K562 (cell line): ENCODE results near the gene LEMD1. TPM values are rescaled to one million over a fixed set of nuclear protein-coding genes. Genes with fewer than 3 reads are reported as not detected.

ENCODE experiments used
- CC2D1A ChIP-seq: fragments of 450-650 bp; IDR thresholded peaks from 2 replicates; pipeline ENCODE4 v1.6.1; 2017; ENCODE audit warnings: mild to moderate bottlenecking
- CSDE1 ChIP-seq, 2 experiments: fragments of 450-650 bp; IDR thresholded peaks; 2 replicates each; pipeline ENCODE4 v1.6.1; 2016; ENCODE audit warnings: mild to moderate bottlenecking in 1 of 2
- GTF2A2 ChIP-seq: IDR thresholded peaks from 2 replicates; pipeline ENCODE4 v1.6.1; 2016; ENCODE audit warnings: mild to moderate bottlenecking, missing genetic modification characterization, missing compliant biosample characterization
- HEY1 ChIP-seq: fragments of 250-450 bp; sonication (Bioruptor Pico); IDR thresholded peaks from 2 replicates; pipeline ENCODE4 v1.5.0; 2020; ENCODE audit warnings: mild to moderate bottlenecking, moderate library complexity, borderline replicate concordance
- NCOR1 ChIP-seq: fragments of 450-650 bp; IDR thresholded peaks from 2 replicates; pipeline ENCODE4 v1.6.1; 2016; ENCODE audit warnings: mild to moderate bottlenecking, moderate library complexity
- NFXL1 ChIP-seq: fragments of 450-650 bp; formaldehyde crosslinking; IDR thresholded peaks from 2 replicates; pipeline ENCODE4 v1.4.0; 2021; ENCODE audit warnings: mild to moderate bottlenecking
- NR1H2 ChIP-seq: sonication (generic); formaldehyde crosslinking; IDR thresholded peaks from 2 replicates; pipeline ENCODE4 v1.4.0; 2020; ENCODE audit warnings: mild to moderate bottlenecking, missing genetic modification reagents
- PHB ChIP-seq: fragments of 250-450 bp; sonication (Bioruptor Pico); IDR thresholded peaks from 2 replicates; pipeline ENCODE4 v1.5.0; 2021
- PHB2 ChIP-seq: fragments of 450-650 bp; IDR thresholded peaks from 2 replicates; pipeline ENCODE4 v1.6.1; 2017; ENCODE audit warnings: low read depth
- SRSF9 ChIP-seq: fragments of 200-400 bp; formaldehyde crosslinking; IDR thresholded peaks from 2 replicates; pipeline ENCODE4 v1.6.1; 2017; ENCODE audit warnings: low read depth, low read length, borderline replicate concordance
- ZFP36 ChIP-seq: fragments of 150-350 bp; IDR thresholded peaks from 2 replicates; pipeline ENCODE4 v1.6.1; 2018; ENCODE audit warnings: low read length, low read depth; ENCODE audit not compliant: partially characterized antibody
- ZNF175 ChIP-seq: fragments of 200-800 bp; sonication (Bioruptor generic); IDR thresholded peaks from 2 replicates; pipeline ENCODE4 v1.6.1; 2016; ENCODE audit warnings: low read depth, mild to moderate bottlenecking, missing genetic modification characterization, missing compliant biosample characterization
- ZNF586 ChIP-seq: fragments of 450-650 bp; formaldehyde crosslinking; conservative IDR thresholded peaks from 2 replicates; pipeline ENCODE4 v1.4.0; 2020; ENCODE audit warnings: mild to moderate bottlenecking, moderate library complexity
- polyA plus RNA-seq, 8 experiments: library from polyadenylated mRNA; depleted of rRNA in 4 of 8; stranded (reverse) in 5 of 8; unstranded in 3 of 8; fragments of >200 nt; fragmentation: Nextera tagmentation in 2 of 8; fragmentation: Illumina TruSeq in 1 of 8; extraction: Ambion mirVana in 2 of 8; extraction: Trizol in 1 of 8; gene quantifications; 2 replicates each; pipeline versions ENCODE4 v1.2.1 to v1.2.3, GENCODE V29; 2011 to 2014; ENCODE audit warnings: inconsistent platforms in 1 of 8, missing spikeins in 1 of 8
- total RNA-seq, 7 experiments: library from RNA; depleted of rRNA in 6 of 7; stranded (reverse); fragments of >200 nt in 6 of 7; fragmentation: Illumina TruSeq in 2 of 7; extraction: Trizol in 2 of 7; gene quantifications; 2 replicates each; pipeline versions ENCODE4 v1.2.1 to v1.2.3, GENCODE V29; 2011 to 2021; ENCODE audit warnings: low replicate concordance in 1 of 7
- TF ChIP-seq, protein P1 (sequence below): sonication (generic); formaldehyde crosslinking; IDR thresholded peaks from 2 replicates; pipeline ENCODE4 v1.8.1; 2023; ENCODE audit warnings: mild to moderate bottlenecking, missing genetic modification reagents
- TF ChIP-seq, protein P2 (sequence below): sonication (generic); IDR thresholded peaks from 2 replicates; pipeline ENCODE4 v1.6.1; 2016
- TF ChIP-seq, protein P3 (sequence below): fragments of 450-650 bp; IDR thresholded peaks from 2 replicates; pipeline ENCODE4 v1.6.1; 2016; ENCODE audit warnings: mild to moderate bottlenecking
- TF ChIP-seq, protein P4 (sequence below): fragments of 250-450 bp; sonication (Bioruptor Pico); IDR thresholded peaks from 2 replicates; pipeline ENCODE4 v1.5.0; 2020; ENCODE audit warnings: mild to moderate bottlenecking
- TF ChIP-seq, protein P5 (sequence below): fragments of 450-650 bp; IDR thresholded peaks from 2 replicates; pipeline ENCODE4 v1.6.1; 2017; ENCODE audit warnings: mild to moderate bottlenecking, moderate library complexity
- TF ChIP-seq, protein P6 (sequence below): sonication (generic); formaldehyde crosslinking; IDR thresholded peaks from 2 replicates; pipeline ENCODE4 v1.9.0; 2022; ENCODE audit warnings: mild to moderate bottlenecking, missing genetic modification reagents

LEMD1 gene
- total and polyA plus RNA-seq, 9 of the 15 experiments (the other 6 are each of a cell fraction or from before 2014, with no cell fraction given): 0.11 to 2.4 (median 0.57) TPM; not detected in 1

DNA sequence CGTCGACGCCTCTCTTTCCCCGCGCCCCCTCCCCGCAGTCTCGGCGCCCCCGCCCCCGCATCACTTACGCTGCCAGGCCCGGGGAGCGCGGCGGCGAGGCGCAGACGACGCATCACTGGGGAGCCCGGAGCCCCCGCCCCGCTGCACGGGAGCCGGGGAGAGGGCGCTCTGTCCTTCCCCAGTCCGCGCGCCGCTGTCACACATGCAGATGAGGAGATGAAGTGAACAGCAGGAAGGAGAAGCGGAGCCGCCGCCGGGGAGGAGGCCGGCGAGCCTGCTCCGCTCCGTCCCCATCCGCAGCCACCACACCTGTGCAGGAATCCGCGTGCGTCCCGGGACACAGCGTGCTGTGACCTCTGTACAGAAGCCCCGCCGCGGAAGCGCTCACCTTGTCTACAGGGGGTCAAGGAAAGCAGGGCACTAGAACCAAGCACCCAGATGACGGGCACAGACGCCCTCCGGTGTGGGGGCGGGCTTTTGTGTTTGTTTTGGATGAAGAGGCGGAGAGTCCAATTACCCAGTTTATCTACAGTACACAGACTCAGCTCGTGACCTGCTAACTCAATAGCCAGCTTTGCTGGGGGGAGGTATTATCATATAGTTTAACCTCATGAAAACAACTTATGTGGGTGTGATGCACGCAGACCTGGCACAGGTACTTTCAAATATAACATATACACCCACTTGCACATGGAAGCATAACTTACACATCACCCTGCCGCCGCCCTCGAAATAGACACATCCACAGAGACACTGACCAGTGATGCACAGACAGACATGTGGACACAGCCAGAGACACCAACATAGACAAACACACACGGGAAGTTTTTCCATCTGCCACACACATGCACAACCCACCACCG lies 77.6 kb downstream of the LEMD1 start (continued):
- TF ChIP-seq, protein P1, sequence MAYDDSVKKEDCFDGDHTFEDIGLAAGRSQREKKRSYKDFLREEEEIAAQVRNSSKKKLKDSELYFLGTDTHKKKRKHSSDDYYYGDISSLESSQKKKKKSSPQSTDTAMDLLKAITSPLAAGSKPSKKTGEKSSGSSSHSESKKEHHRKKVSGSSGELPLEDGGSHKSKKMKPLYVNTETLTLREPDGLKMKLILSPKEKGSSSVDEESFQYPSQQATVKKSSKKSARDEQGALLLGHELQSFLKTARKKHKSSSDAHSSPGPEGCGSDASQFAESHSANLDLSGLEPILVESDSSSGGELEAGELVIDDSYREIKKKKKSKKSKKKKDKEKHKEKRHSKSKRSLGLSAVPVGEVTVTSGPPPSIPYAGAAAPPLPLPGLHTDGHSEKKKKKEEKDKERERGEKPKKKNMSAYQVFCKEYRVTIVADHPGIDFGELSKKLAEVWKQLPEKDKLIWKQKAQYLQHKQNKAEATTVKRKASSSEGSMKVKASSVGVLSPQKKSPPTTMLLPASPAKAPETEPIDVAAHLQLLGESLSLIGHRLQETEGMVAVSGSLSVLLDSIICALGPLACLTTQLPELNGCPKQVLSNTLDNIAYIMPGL (CRISPR knock-in tag): no peak
- TF ChIP-seq, protein P2, sequence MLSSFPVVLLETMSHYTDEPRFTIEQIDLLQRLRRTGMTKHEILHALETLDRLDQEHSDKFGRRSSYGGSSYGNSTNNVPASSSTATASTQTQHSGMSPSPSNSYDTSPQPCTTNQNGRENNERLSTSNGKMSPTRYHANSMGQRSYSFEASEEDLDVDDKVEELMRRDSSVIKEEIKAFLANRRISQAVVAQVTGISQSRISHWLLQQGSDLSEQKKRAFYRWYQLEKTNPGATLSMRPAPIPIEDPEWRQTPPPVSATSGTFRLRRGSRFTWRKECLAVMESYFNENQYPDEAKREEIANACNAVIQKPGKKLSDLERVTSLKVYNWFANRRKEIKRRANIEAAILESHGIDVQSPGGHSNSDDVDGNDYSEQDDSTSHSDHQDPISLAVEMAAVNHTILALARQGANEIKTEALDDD: no peak
- TF ChIP-seq PHB (CRISPR knock-in tag) (no peak), GTF2A2 (tag) (no peak), SRSF9 (no peak), CC2D1A (no peak), HEY1 (CRISPR knock-in tag) (no peak), CSDE1 (IDR thresholded peaks at IDR 0.05) (no peak), ZFP36 (no peak), PHB2 (no peak), NR1H2 (CRISPR knock-in tag) (no peak), ZNF175 (CRISPR knock-in tag) (no peak), NCOR1 (peak; percentile 65; the same call in 1 of the 2 replicates), ZNF586 (CRISPR knock-in tag) (no peak), NFXL1 (CRISPR knock-in tag) (no peak)
- TF ChIP-seq, protein P3, sequence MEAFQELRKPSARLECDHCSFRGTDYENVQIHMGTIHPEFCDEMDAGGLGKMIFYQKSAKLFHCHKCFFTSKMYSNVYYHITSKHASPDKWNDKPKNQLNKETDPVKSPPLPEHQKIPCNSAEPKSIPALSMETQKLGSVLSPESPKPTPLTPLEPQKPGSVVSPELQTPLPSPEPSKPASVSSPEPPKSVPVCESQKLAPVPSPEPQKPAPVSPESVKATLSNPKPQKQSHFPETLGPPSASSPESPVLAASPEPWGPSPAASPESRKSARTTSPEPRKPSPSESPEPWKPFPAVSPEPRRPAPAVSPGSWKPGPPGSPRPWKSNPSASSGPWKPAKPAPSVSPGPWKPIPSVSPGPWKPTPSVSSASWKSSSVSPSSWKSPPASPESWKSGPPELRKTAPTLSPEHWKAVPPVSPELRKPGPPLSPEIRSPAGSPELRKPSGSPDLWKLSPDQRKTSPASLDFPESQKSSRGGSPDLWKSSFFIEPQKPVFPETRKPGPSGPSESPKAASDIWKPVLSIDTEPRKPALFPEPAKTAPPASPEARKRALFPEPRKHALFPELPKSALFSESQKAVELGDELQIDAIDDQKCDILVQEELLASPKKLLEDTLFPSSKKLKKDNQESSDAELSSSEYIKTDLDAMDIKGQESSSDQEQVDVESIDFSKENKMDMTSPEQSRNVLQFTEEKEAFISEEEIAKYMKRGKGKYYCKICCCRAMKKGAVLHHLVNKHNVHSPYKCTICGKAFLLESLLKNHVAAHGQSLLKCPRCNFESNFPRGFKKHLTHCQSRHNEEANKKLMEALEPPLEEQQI: no peak
- TF ChIP-seq, protein P4, sequence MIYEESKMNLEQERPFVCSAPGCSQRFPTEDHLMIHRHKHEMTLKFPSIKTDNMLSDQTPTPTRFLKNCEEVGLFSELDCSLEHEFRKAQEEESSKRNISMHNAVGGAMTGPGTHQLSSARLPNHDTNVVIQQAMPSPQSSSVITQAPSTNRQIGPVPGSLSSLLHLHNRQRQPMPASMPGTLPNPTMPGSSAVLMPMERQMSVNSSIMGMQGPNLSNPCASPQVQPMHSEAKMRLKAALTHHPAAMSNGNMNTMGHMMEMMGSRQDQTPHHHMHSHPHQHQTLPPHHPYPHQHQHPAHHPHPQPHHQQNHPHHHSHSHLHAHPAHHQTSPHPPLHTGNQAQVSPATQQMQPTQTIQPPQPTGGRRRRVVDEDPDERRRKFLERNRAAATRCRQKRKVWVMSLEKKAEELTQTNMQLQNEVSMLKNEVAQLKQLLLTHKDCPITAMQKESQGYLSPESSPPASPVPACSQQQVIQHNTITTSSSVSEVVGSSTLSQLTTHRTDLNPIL (CRISPR knock-in tag): no peak
- TF ChIP-seq, protein P5, sequence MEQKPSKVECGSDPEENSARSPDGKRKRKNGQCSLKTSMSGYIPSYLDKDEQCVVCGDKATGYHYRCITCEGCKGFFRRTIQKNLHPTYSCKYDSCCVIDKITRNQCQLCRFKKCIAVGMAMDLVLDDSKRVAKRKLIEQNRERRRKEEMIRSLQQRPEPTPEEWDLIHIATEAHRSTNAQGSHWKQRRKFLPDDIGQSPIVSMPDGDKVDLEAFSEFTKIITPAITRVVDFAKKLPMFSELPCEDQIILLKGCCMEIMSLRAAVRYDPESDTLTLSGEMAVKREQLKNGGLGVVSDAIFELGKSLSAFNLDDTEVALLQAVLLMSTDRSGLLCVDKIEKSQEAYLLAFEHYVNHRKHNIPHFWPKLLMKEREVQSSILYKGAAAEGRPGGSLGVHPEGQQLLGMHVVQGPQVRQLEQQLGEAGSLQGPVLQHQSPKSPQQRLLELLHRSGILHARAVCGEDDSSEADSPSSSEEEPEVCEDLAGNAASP: no peak
- TF ChIP-seq, protein P6, sequence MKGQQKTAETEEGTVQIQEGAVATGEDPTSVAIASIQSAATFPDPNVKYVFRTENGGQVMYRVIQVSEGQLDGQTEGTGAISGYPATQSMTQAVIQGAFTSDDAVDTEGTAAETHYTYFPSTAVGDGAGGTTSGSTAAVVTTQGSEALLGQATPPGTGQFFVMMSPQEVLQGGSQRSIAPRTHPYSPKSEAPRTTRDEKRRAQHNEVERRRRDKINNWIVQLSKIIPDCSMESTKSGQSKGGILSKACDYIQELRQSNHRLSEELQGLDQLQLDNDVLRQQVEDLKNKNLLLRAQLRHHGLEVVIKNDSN (CRISPR knock-in tag): peak; percentile 77
